Cardiac septum (tissue), 1 donor: ENCODE results near the gene RALGAPB. TPM values are rescaled to one million over a fixed set of nuclear protein-coding genes. Genes with fewer than 3 reads are reported as not detected.
"Not testable (repeated sequence)": the region's sequence is repeated elsewhere in the genome, so short reads cannot be mapped to it uniquely, and the experiment has no call there.

ENCODE experiments used
- DNase-seq: peaks from one replicate; pipeline ENCODE4 v3.0.0-alpha.2; 2020; ENCODE audit warnings: low spot score
- intact Hi-C: fragments of 100-400 bp; cut with DNase I; formaldehyde crosslinking; loops from one replicate; pipeline ENCODE4 v1.14.0; 2022
- total RNA-seq: library from RNA; stranded (reverse); fragmentation: NEBNext Ultra II Directional; extraction: Animal tissue kit (Norgen Biotek cat#: 25700); gene quantifications from one replicate; pipeline ENCODE4 v1.2.1, GENCODE V29; 2021
- donor health status: DM: no; HTN: no; CAD: no.

RALGAPB gene
- total RNA-seq, 1 donor from 2014 or later, result 27.6 TPM

DNA sequence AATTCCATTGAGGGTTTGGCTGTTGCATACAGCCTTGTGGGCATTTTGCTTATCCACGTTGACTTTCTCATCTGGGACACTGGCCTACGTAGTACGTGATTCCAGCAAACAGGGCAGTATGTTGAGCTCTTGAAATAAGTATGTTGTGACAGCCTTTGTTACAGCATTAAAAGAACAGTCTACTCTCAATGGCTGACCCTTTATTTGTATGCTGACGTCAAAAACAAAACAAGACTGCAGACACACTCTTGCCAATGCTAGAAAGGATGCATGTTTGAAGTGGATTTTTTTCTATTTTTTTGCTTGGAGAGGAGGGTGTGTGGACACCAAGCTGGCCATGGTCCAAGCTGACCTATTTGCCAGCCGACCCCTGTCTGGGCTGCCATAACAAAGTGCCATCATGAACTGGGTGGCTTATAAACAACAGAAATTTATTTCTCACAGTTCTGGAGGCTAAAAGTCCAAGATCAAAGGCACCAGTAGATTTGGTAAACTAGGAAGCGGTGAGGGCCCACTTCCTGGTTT lies 26.7 kb upstream of the RALGAPB start:
- no peak for DNase-seq
- intact Hi-C loops, result loop anchor here (1.0 to 2.0 kb wide), 2 partner anchors 11 to 27 kb away; partner anchors contain the start of genes RALGAPB and SNHG17

DNA sequence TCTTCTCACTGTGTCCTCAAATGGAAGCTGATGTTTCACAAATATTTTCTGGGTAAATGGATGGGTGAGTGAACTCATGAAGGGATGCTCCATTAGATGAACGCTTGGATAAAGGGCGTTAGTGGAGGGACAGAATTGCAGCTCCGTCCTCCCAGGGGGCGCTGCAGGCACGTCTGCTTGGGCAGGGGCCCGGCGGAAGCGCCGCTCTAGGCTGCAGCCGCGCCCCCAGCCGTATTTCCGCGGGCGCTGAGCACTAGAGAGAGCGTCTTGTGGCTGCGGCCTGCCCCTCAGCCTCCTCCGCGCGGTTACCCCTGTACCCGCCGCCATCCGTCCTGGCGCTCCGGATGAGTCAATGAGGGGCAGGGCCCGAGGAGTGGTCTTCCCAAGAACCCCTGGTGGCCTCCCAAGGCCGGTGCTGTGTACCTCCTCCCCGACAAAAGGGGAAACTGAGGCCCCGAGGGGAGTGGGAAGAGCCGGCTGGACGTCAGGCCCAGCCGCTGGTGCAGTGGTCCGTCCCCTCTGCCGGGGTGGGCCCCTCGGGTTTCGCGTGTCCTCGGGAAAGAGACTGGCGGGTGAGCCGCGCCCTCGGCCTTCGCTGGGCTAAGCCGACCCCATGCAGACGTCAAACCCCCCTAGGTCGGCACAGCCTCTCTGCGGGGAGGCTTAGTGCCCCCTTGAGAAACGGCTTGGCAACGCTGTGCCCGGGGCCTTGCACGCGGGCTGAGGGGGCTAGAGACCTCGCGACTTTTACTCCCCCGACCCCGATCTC lies 26.0 kb upstream of the RALGAPB start:
- DNase-seq, result peak; percentile 93
- intact Hi-C loops, result loop anchor here (1.0 to 2.0 kb wide), 2 partner anchors 11 to 26 kb away; partner anchors contain the start of genes RALGAPB and SNHG17

DNA sequence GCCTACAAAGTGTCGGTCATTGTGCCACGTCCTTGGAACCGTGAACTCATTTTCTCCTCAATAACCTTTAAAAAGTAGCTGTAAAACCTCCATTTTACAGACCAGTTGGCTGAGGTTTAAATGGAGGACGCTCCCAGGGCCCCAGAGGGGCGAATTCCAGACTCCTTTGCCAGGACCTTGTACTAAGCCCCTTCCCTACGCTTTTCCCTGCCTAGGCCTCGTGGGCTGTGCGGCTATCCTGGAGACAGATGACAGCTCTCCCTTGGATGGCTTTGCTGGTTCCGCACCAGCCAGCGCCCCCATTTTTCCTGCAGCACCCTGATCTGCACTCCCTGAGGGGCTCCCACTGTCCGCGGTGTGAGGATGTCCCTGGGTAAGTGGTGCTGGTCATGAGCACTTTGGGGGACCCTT lies 25.4 kb upstream of the RALGAPB start:
- DNase-seq, result no peak
- intact Hi-C loops, result loop anchor here (2.0 kb wide), 1 partner anchor 26 kb away; the partner anchor contains the start of gene RALGAPB

DNA sequence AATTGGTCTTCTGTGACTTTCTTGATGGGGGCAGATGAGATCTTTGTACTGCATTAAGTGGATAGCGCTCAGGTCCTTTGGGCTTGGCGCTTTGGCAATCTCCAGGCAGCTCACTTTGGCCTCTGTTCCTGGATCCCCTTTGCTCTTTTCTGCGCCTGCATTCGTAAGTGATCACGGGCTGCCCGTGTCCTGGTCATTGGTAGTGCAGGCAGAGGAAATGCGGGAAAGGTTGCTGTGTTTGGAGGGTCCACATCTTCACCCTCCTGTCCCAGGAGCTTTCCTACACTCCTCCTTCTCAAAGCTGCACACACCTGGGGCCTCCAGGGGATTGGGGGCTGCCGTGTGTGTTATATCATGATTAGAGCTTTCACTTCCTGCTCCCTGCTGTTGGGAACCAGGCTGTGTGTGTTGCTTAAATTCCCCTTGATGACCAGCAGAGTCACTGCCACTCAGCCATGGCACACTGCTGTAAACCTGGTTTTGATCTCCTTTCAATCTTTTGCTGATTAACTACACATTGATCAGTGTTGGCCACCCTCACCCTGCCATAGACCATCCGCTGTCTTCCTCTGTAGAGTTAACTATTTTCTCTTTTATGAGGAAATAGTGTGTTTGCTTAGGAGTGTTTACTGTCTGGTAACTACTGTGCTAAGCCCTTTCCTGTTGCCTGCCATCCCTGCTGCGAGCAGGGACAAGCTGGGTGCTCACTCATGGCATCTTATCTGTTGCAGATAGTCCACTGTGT lies 24.5 kb upstream of the RALGAPB start:
- intact Hi-C loops, result loop anchor here (2.0 kb wide), 1 partner anchor 25 kb away; the partner anchor contains the start of gene RALGAPB
- no peak for DNase-seq

DNA sequence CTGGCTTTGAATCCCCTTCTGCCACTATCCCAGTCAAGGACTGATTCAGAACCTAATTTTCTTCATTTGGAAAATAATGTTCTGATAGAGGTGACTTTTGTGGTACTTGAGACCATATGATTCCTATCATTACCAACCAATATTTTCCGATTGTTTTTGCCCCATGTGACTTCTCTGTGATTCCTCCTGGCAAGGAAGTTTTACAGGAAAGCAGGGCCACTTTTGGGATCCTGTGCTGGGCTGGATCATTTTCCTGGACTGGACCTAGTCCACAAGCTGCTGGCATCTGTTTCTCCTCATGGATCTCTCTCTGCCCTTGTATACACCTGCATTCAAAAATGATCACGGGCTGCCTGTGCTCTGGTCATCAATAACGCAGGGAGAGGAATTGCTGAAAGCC lies 23.6 kb upstream of the RALGAPB start:
- no peak for DNase-seq
- intact Hi-C loops, result no loop called here

DNA sequence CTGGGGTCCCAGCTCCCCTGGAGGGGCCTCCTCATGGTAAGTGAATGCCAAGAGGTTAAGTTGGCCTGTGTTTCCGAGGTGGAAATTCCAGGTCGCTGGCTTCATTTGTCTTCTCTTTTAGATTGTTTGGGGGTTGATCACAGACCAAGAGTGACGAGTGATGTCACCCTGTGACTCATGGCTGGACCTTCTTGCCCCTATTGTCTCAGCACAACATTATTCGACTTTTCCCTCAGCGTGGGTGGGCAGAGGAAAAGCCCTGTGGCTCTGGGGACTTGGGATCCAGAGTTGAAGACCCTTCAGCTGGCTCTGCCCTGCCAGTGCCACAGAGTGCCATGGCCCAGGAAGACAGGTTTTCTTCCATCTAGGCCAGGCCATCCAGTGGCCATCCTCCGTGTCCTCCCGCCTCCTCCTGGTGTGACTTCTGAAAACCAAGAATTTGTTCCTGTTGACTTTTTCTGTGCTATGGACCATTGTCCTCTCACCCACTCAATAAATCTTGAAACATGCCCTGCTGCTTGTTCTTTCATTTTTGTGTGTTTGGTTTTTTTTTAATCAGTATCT lies 22.1 kb upstream of the RALGAPB start:
- DNase-seq, result peak; percentile 77
- intact Hi-C loops, result no loop called here

DNA sequence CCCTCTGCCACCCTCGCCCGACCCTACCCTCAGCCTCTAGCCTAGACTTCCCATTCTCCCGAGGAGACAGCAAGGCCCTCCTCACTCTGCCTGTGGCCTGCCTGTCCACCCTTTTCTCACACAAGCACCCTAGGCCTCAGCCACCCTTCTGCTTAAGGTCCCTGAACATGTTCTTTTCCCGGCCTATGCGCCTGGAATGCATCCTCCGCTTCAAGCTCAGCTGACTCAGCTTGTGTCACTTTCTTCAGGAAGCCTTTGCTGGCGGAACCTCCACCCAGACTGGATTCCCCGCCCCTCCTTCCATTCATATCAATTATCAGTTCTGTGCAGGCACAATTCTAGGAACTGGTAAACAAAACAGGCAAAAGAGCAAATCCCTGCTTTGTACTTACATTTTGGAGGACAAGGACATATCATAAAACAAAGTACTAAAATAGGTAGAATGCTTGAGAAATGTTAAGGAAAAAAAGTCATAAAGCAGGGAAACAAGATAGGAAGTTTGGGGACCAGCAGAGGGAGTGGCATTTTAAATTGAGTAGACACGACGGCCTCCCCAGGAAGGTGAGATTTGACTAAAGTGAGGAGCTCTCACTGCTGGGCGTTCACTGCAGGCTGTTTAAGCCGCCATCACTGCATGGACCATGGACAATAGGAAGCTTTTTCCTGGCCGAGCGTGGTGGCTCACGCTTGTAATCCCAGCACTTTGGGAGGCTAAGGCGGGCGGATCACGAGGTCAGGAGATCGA lies 19.6 kb upstream of the RALGAPB start:
- peak; percentile 76 for DNase-seq
- intact Hi-C loops, result no loop called here

DNA sequence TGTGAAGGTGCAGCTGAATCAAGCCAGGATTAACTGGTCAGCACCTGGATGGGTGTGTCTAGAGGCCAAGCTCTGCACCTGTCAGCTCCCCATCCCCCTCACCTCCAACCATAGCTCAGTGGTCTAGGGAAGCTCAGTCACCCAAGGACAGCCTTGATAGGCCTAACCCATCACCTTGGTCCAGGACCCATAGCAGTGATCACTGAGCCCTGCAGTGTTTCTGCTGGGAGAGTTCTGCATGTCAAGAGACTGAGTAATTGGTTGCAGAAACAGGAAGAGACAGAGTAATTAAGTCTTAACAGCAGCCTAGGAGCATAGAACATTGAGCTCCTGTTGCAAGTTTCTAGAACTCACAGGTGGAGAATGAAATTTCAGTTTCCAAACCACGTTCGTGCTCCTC lies 18.7 kb upstream of the RALGAPB start:
- peak; percentile 27 for DNase-seq
- intact Hi-C loops, result no loop called here

DNA sequence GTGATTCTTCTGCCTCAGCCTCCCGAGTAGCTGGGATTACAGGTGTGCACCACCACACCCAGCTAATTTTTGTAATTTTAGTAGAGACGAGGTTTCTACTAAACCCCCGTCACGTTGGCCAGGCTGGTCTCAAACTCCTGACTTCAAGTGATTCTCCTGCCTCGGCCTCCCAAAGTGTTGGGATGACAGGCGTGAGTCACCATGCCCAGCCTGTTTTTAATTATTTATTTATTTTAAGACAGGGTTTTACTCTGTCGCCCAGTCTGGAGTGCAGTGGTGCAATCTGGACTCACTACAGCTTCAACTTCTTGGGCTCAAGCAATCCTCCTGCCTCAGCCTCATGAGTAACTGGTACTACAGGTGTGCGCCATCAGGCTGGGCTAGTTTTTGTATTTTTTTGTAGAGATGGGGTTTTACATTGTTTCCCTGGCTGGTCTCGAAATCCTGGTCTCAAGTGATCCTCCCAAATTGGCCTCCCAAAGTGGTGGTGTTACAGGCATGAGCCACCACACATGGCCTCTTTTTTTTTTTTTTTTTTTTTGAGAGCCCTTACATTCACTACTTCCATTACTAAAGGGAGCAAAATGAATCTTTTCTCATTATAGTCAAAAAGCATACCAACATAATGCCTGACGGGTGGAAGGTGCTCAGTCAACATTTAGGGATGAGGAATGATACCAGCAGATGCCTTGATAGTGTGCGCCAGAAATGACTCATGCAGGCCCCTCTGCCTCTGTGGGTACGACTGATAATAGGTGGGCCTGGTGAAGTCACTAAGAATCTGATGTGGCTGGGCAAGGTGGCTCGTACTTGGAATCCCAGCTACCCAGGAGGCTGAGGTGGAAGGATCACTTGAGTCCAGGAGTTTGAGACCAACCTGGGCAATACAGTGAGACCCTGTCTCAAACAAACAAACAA lies 17.8 kb upstream of the RALGAPB start:
- intact Hi-C loops, result no loop called here

DNA sequence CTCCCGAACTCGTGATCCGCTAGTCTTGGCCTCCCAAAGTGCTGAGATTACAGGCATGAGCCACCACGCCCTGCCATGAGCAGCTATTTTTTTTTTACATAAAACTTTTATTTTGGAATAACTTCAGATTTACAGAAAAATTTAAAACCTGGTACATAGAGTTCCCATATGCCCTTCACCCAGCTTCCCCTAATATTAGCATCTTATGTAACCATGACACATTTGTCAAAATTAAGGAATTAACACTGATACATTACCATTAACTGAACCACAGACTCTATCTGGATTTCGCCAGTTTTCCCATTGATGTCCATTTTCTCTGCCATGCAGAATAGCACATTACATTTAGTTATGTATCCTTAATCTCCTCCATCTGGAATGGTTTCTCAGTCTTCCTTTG lies 14.3 kb upstream of the RALGAPB start:
- intact Hi-C loops, result no loop called here
- DNase-seq, result no peak

More for the DNA sequence above, 17.8 kb upstream of the RALGAPB start:
- no peak for DNase-seq

DNA sequence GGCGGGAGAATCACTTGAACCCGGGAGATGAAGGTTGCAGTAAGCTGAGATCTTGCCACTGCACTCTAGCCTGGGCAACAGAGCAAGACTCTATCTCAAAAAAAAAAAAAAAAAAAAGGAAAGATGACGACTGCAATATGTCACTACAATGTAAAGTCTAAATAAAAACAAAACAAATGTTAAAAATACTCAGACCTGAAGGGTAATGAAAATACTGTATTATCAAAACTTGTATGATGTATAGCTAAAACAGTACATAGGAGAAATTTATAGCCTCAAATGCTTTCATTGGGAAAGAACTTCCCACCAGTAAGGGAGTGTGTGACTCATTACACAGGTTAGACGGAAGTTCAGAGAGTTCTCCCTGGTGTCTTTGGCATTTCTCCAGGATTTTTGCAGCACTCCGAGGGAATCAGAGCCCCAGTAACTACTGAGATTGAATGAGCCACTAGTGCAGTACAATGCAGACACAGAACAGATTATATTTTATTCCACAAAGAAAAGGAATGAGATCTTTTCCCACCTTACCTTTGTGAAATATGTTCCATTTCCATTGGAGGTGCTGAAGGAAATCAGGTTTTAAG lies 12.5 kb upstream of the RALGAPB start:
- intact Hi-C loops, result no loop called here
- DNase-seq, result no peak

DNA sequence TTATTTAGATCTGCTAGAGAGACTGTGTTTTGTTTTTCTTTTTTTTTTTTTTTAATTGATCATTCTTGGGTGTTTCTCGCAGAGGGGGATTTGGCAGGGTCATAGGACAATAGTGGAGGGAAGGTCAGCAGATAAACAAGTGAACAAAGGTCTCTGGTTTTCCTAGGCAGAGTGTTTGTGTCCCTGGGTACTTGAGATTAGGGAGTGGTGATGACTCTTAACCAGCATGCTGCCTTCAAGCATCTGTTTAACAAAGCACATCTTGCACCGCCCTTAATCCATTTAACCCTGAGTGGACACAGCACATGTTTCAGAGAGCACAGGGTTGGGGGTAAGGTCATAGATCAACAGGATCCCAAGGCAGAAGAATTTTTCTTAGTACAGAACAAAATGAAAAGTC lies 12.0 kb upstream of the RALGAPB start:
- intact Hi-C loops, DNase-seq: not testable (repeated sequence)

DNA sequence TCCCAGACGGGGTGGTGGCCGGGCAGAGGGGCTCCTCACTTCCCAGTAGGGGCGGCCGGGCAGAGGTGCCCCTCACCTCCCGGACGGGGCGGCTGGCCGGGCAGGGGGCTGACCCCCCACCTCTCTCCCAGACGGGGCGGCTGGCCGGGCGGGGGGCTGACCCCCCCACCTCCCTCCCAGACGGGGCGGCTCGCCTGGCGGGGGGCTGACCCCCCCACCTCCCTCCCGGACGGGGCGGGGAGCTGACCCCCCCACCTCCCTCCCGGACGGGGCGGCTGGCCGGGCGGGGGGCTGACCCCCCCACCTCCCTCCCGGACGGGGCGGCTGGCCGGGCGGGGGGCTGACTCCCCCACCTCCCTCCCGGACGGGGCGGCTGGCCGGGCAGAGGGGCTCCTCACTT lies 11.5 kb upstream of the RALGAPB start:
- intact Hi-C loops, DNase-seq: not testable (repeated sequence)

DNA sequence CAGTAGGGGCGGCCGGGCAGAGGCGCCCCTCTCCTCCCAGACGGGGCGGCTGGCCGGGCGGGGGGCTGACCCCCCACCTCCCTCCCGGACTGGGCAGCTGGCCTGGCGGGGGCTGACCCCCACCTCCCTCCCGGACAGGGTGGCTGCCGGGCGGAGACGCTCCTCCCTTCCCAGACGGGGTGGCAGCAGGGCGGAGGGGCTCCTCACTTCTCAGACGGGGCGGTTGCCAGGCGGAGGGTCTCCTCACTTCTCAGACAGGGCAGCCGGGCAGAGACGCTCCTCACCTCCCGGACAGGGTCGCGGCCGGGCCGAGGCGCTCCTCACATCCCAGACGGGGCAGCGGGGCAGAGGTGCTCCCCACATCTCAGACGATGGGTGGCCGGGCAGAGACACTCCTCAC lies 11.1 kb upstream of the RALGAPB start:
- not testable (repeated sequence) for DNase-seq

DNA sequence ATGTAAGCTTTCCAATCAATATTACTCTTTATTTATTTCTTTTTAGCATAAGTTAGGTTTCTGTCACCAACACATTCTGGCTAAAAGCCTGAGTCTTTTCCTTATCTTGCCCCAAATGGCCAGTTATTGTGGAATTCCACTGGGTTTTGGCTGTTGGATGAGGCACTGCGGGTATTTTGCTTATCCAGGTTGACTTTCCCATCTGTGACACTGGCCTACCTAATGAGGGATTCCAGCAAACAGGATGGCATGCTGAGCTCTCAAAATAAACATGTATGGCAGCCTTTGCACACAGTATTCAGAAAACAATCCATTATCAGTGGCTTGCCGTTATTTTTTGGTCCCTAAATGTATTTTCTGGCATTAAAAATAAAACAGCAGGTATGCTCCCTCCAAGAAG lies 6.5 kb upstream of the RALGAPB start:
- intact Hi-C loops, result no loop called here
- DNase-seq, result no peak

More for the DNA sequence above, 11.1 kb upstream of the RALGAPB start:
- intact Hi-C loops, result not testable (repeated sequence)

DNA sequence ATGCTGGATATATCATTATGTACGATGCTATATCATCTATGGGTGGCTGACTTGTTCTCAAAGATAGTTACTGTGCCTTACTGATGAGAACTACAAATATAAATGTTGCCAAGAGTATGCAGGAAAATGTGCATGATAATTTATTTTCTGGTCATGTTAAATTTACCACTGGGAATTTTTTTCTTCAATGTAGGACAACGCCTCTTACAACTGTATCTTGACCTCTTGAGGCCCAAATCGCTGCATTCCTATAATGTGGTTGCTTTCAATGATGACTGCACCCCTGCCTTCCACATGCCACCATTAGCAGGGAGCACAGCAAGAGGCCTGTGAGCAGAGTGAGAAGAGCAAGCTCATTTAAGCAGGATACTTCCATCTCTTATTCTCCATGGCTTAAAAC lies 5.7 kb upstream of the RALGAPB start:
- DNase-seq, result no peak
- intact Hi-C loops, result no loop called here

DNA sequence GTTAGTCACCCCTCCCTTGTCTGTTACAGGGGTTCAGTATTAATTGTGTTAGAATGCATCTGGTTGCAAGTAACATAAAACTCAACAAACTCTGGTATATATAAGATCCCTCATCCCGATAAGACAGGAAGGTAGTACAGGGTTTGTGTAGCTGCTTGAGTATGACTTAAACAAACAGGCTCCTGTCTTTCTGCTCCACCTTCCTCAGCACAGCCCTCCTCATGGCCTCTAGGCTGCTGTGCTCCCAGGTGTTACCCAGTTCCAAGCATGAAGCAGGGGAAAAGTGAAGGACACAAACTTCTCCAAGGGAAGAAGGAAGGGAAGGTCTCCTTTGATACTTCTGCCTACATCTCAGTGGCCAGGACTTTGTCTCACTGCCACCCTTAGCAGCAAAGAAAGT lies 1.4 kb upstream of the RALGAPB start:
- no peak for DNase-seq
- intact Hi-C loops, result no loop called here

DNA sequence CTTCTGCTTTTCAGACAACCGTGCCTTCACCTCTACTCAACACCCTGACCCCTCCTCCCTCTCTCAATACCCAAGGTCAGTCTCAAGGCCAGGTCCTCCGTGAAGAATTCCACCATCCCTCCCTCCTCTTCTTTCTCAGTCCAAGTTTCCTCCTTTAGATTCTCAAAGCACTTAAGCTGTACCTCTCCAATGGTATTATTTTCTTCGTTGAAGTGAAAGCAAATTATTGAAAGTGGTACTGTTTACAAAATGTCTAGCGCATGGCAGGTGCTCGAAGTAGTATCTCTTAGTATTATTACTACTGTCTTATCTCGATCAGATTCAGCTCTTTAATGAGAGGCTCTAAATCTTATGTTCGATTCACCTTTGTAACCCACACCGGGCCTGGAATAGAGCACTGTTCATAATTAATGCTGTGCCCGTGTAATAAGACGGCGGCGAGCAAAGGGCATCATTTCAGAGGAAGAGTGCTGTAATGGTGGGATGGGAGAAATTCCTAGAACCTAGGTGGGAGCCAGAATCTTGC lies 593 bp upstream of the RALGAPB start:
- no peak for DNase-seq
- intact Hi-C loops, result loop anchor here (2.0 kb wide), 1 partner anchor 25 kb away; no protein-coding TSS in a partner anchor
